BLaER1 treated with 17β-estradiol and CSF1 and Interleukin-3, amounts not matched to agents 10 nM and 100 nM (cell line): ENCODE data around the gene ACOT13.
"Not testable (repeated sequence)": the region's sequence is repeated elsewhere in the genome, so short reads cannot be mapped to it uniquely, and the experiment has no call there.

Experiments used
- H3K27ac ChIP-seq, 11 experiments: shearing (Covaris generic); formaldehyde crosslinking; 2 replicates each; pipeline ENCODE4 v1.8.1; 2022
- H3K27me3 ChIP-seq, 11 experiments: shearing (Covaris generic); formaldehyde crosslinking; 2 replicates each; pipeline ENCODE4 v1.8.1; 2022
- H3K36me3 ChIP-seq, 11 experiments: shearing (Covaris generic); formaldehyde crosslinking; 2 replicates each; pipeline ENCODE4 v1.8.1; 2022
- H3K4me1 ChIP-seq, 10 experiments: shearing (Covaris generic); formaldehyde crosslinking; 2 replicates each; pipeline ENCODE4 v1.8.1; 2022
- H3K4me2 ChIP-seq, 11 experiments: shearing (Covaris generic); formaldehyde crosslinking; 2 replicates each; pipeline ENCODE4 v1.8.1; 2022
- H3K4me3 ChIP-seq, 10 experiments: shearing (Covaris generic); formaldehyde crosslinking; 2 replicates each; pipeline ENCODE4 v1.8.1; 2022
- H3K9ac ChIP-seq, 11 experiments: shearing (Covaris generic); formaldehyde crosslinking; 2 replicates each; pipeline ENCODE4 v1.8.1; 2022
- H3K9me3 ChIP-seq, 11 experiments: shearing (Covaris generic); formaldehyde crosslinking; replicated peaks in 1 of 11; 2 replicates each; pipeline ENCODE4 v1.8.1; 2022
- H4K20me1 ChIP-seq, 11 experiments: shearing (Covaris generic); formaldehyde crosslinking; 2 replicates each; pipeline ENCODE4 v1.8.1; 2022
- Cebpa-rat ChIP-seq, 11 experiments: shearing (Covaris generic); IDR thresholded peaks; 2 replicates each; pipeline ENCODE4 v1.8.1; 2022

The ACOT13 gene

GRCh38 chr6:24658573-24659560 is 8.0 kb upstream of the ACOT13 start:
- Histone ChIP-seq H3K4me2 (peak overlapping the region in 3 of 11 experiments; percentile 14 to 40 (median 25); a peak in 4 of 22 replicates), H3K27me3 (no peaks in the 10 kb centered on the region), H4K20me1 (peaks cover 0 to 36% (median 17%) of the 10 kb centered on the region in 11 experiments; a peak in 11 of 22 replicates), H3K36me3 (peaks cover 66 to 98% (median 83%) of the 10 kb centered on the region in 11 experiments), H3K9me3 (no peaks in the 10 kb centered on the region), H3K4me3 (no peak overlapping the region), H3K27ac (peak overlapping the region in 4 of 11 experiments; percentile 3 to 63 (median 28); a peak in 7 of 22 replicates), H3K9ac (no peak overlapping the region), H3K4me1 (peaks cover 0 to 61% (median 9%) of the 10 kb centered on the region in 10 experiments; a peak in 11 of 20 replicates)
- no peak for TF ChIP-seq Cebpa-rat (IDR thresholded peaks at IDR 0.05)

GRCh38 chr6:24659561-24659960 is 7.3 kb upstream of the ACOT13 start:
- TF ChIP-seq Cebpa-rat (IDR thresholded peaks at IDR 0.05): no peak
- H3K9ac ChIP-seq: no peak overlapping the region
- H3K27me3 ChIP-seq: no peaks in the 10 kb centered on the region
- no peak overlapping the region for H3K4me3 ChIP-seq
- peaks cover 3 to 68% (median 13%) of the 10 kb centered on the region in 10 experiments; a peak in 19 of 20 replicates for H3K4me1 ChIP-seq
- H3K9me3 ChIP-seq: no peaks in the 10 kb centered on the region
- H3K36me3 ChIP-seq: peaks cover 66 to 98% (median 83%) of the 10 kb centered on the region in 11 experiments
- H4K20me1 ChIP-seq: peaks cover 0 to 36% (median 15%) of the 10 kb centered on the region in 11 experiments; a peak in 11 of 22 replicates
- peak overlapping the region in 2 of 11 experiments; percentile 38 to 40; a peak in 3 of 22 replicates for H3K4me2 ChIP-seq
- H3K27ac ChIP-seq: peak overlapping the region in 4 of 11 experiments; percentile 3 to 48 (median 24); a peak in 4 of 22 replicates

- H3K9me3 ChIP-seq: no peaks in the 10 kb centered on the region
- no peak overlapping the region for H3K9ac ChIP-seq
- H3K27me3 ChIP-seq: no peaks in the 10 kb centered on the region
- H3K36me3 ChIP-seq: peaks cover 68 to 98% (median 83%) of the 10 kb centered on the region in 11 experiments
- no peak for TF ChIP-seq Cebpa-rat (IDR thresholded peaks at IDR 0.05)
- H3K4me1 ChIP-seq: peaks cover 8 to 68% (median 18%) of the 10 kb centered on the region in 10 experiments
- H4K20me1 ChIP-seq: peaks cover 0 to 31% (median 10%) of the 10 kb centered on the region in 11 experiments; a peak in 11 of 22 replicates
- peak overlapping the region in 1 of 11 experiments; percentile 7; a peak in 2 of 22 replicates for H3K4me2 ChIP-seq
- no peak overlapping the region for H3K27ac ChIP-seq
- H3K4me3 ChIP-seq: no peak overlapping the region
These were observed 6.8 kb upstream of the ACOT13 start for GRCh38 chr6:24660105-24660504.

DNA sequence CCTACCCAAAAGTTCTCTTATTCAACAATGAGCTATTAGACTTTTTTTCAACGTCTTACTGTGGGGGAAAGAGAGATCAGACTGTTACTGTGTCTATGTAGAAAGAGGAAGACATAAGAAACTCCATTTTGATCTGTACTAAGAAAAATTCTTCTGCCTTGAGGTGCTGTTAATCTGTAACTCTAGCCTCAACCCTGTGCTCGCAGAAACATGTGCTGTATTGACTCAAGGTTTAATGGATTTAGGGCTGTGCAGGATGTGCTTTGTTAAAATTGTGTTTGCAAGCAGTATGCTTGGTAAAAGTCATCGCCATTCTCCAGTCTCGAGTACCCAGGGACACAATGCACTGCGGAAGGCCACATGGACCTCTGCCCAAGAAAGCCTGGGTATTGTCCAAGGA is 5.1 kb upstream of the ACOT13 start:
- H3K27me3 ChIP-seq, H3K4me2 ChIP-seq, H3K9ac ChIP-seq, H3K27ac ChIP-seq, H3K9me3 ChIP-seq, H3K4me3 ChIP-seq: not testable (repeated sequence)
- Histone ChIP-seq H3K4me1 (peaks cover 14 to 64% (median 18%) of the 10 kb centered on the region in 10 experiments), H3K36me3 (peaks cover 64 to 85% (median 70%) of the 10 kb centered on the region in 11 experiments), H4K20me1 (peaks cover 0 to 14% (median 0%) of the 10 kb centered on the region in 11 experiments; a peak in 9 of 22 replicates)

- Histone ChIP-seq H3K36me3 (peaks cover 60 to 80% (median 66%) of the 10 kb centered on the region in 11 experiments), H3K4me3 (no peak overlapping the region), H3K4me1 (peaks cover 14 to 60% (median 18%) of the 10 kb centered on the region in 10 experiments), H3K4me2 (no peak overlapping the region), H3K27ac (no peak overlapping the region), H3K9ac (no peak overlapping the region), H3K9me3 (no peaks in the 10 kb centered on the region), H4K20me1 (peaks cover 0 to 14% (median 0%) of the 10 kb centered on the region in 11 experiments; a peak in 8 of 22 replicates), H3K27me3 (no peaks in the 10 kb centered on the region)
- TF ChIP-seq Cebpa-rat (IDR thresholded peaks at IDR 0.05): no peak
These were observed 4.6 kb upstream of the ACOT13 start for GRCh38 chr6:24662236-24662635.

- Histone ChIP-seq H3K4me3 (no peak overlapping the region), H3K9ac (no peak overlapping the region), H3K9me3 (peaks cover 0 to 2% (median under 1%) of the 10 kb centered on the region in 11 experiments; a peak in 9 of 22 replicates), H3K4me1 (peaks cover 22 to 63% (median 26%) of the 10 kb centered on the region in 10 experiments), H3K27ac (no peak overlapping the region), H3K36me3 (peaks cover 52 to 71% (median 61%) of the 10 kb centered on the region in 11 experiments), H3K27me3 (no peaks in the 10 kb centered on the region), H3K4me2 (no peak overlapping the region), H4K20me1 (peaks cover 0 to 14% (median 0%) of the 10 kb centered on the region in 11 experiments; a peak in 8 of 22 replicates)
- no peak for TF ChIP-seq Cebpa-rat (IDR thresholded peaks at IDR 0.05)
These were observed 3.7 kb upstream of the ACOT13 start for GRCh38 chr6:24663189-24663588.

DNA sequence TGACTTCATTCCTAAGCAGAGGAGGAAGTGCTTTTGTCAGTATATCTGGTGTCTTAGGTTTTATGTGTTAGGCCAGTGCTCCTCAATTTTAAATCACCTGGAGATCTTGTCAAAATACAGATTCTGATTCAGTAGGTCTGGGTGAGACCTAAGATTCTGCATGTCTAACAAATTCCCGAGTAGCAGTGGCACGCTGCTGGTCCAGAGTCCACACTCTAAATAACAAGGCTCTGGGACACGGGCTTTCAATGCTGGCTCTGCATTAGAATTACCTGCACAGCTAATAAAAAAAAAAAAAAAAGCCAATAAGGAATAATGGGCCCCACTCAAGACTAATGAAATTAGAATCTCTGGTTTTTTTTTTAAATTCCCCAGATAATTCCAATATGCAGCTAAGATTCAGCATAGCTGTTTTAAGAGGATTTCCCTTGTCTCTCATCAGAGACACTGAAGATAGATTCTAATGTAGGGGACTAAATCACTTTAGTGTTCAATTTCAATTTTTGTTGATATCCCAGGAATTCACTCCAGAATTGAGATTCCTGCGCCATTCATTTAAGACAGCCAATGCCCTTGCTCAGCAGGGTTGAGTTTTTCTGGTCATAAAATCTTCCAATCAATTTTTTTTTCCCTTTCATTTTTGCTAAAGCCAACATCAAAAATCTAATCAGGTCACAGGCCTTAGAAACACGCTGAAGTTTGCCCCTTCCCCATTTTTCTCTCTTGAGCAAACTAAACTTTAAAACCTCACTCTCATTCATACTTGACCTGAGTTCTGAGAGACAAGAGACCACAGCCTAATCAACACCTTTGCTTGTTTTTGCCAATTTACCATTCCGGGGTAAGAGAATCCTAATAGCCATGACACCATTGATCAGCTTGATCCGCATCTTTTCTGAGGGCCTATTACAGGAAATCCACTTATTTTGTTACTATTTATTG is 2.6 kb upstream of the ACOT13 start:
- Histone ChIP-seq H3K9ac (peak overlapping the region in 4 of 11 experiments; percentile 85 to 94 (median 91); a peak in 5 of 22 replicates), H3K4me2 (peak overlapping the region; percentile 84 to 95 (median 89)), H3K36me3 (peaks cover 41 to 65% (median 55%) of the 10 kb centered on the region in 11 experiments), H4K20me1 (peaks cover 0 to 10% (median 0%) of the 10 kb centered on the region in 11 experiments; a peak in 8 of 22 replicates), H3K9me3 (peaks cover 5 to 13% (median 12%) of the 10 kb centered on the region in 11 experiments; a peak in 20 of 22 replicates), H3K4me1 (peaks cover 24 to 61% (median 32%) of the 10 kb centered on the region in 10 experiments), H3K27me3 (no peaks in the 10 kb centered on the region), H3K4me3 (peak overlapping the region in 6 of 10 experiments; percentile 76 to 97 (median 90); a peak in 9 of 20 replicates), H3K27ac (no peak overlapping the region)
- no peak for TF ChIP-seq Cebpa-rat (IDR thresholded peaks at IDR 0.05)

DNA sequence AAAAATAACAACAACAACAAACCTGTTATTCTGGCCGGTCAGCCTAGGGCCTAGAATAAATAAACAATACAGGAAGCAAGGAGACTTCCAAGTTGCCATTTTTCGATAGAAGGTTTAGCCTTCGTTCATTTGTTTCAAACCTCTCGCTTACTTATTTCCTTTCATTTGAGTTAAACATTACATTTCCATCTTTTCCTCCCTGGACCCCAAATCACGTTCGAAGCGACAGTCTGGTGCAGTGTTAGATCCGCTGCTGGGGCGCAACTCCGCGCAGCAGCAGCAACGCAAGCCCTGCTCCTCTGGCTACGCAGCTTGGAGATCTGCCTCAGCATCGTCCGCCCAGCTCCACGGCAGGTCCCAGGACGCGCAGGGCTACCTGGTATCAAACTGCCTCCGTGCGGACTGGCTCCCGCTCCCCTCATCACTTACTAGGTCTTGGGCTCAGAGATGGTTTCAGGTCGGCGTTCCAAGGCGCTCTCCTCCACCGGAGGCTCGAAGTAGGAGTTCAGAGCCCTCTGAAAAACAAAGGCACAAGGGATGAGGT is 708 bp upstream of the ACOT13 start:
- no peaks in the 10 kb centered on the region for H3K27me3 ChIP-seq
- H3K9me3 ChIP-seq: peaks cover 23 to 32% (median 30%) of the 10 kb centered on the region in 11 experiments
- no peak for TF ChIP-seq Cebpa-rat (IDR thresholded peaks at IDR 0.05)
- H3K9ac ChIP-seq: peak overlapping the region; percentile 84 to 94 (median 91)
- H3K27ac ChIP-seq: peak overlapping the region; percentile 77 to 93 (median 88)
- peak overlapping the region; percentile 76 to 97 (median 92) for H3K4me3 ChIP-seq
- peaks cover 37 to 64% (median 53%) of the 10 kb centered on the region in 11 experiments for H3K36me3 ChIP-seq
- peak overlapping the region; percentile 84 to 95 (median 89) for H3K4me2 ChIP-seq
- peaks cover 0 to 10% (median 0%) of the 10 kb centered on the region in 11 experiments; a peak in 7 of 22 replicates for H4K20me1 ChIP-seq
- peaks cover 23 to 45% (median 32%) of the 10 kb centered on the region in 10 experiments for H3K4me1 ChIP-seq
